ENCODE measurements around the gene DCAF16.
"Not testable (repeated sequence)": the region's sequence is repeated elsewhere in the genome, so short reads cannot be mapped to it uniquely, and the experiment has no call there.

DCAF16 gene

DNA sequence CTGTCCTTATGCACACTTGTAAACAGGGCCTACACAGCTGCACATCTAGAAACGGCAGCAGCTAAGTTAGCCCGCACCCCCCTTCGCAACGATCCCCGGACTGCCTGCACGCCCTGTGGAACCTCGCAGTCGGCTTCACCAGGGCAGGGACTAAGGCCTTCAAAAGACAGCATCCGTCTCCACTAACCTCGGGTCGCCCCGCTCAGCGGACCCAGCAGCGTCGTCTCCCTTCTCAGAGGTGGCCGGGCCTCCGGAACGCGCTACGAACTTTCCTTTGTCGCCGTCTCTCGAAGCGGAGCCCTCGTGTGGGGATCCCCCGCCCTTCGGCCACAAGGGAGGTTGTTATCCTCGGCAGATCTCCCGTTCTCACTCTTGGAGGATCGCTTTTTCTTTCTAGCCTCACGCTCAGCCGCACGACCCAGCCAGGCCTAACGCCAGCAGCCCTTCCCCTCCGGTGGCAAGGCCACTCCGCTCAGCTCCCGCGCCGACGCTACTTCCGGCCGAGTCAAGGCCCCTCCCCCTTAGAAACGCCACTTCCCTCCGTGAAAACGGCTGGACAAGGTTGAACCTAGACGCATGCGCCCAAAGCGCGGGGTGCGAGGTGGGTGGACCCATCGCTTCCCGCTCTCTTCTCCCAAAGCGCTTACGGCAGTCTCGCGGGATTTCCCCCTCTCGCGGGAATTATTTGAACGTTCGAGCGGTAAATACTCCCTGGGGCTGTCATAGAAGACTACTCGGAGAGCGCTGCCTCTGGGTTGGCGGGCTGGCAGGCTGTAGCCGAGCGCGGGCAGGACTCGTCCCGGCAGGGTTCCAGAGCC lies at the start of gene DCAF16, which contains the start of gene NCAPG:
DCAF16 (minus strand) TSS at position 498 of the 818 bp plus-strand sequence. CDS start 6,616 bp downstream, outside the sequence.
NCAPG (plus strand) TSS at position 720 of the 818 bp plus-strand sequence. CDS start 99 bp downstream, outside the sequence.
- no peaks in the 10 kb centered on the region for H3K9me3 ChIP-seq (ENCODE audit: control insufficient read depth, insufficient read depth, low read length)

DNA sequence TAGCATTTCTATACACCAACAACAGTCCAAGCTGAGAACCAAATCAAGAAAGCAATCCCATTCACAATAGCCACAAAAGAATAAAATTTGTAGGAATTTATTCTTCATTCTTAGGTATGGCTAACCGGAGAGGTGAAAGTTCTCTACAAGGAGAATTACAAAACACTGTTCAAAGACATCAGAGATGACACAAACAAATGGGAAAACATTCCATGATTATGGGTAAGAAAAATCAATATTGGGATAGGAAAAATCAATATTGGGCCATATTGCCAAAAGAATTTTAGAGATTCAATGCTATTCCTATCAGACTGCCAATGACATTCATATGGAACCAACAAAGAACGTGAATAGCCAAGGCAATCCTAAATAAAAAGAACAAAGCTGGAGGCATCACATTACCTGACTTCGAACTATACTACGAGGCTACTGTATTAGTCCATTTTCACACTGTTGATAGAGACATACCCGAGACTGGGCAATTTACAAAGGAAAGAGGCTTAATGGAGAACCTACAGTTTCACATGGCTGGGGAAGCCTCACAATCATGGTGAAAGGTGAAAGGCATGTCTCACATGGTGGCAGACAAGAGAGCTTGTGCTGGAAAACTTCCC lies 49.3 kb upstream of the DCAF16 start:
- H3K9me3 ChIP-seq (ENCODE audit: control insufficient read depth, insufficient read depth, low read length): no peaks in the 10 kb centered on the region
- no peaks in the 10 kb centered on the region for H3K36me3 ChIP-seq (ENCODE audit: insufficient read depth, low read length)
- H3K9ac ChIP-seq (ENCODE audit: low read depth, low read length): no peak overlapping the region
- no peaks in the 10 kb centered on the region for H3K4me1 ChIP-seq (ENCODE audit: insufficient read depth, low read length)

More for the DNA sequence above, at the start of gene DCAF16, which contains the start of gene NCAPG:
- Histone ChIP-seq H3K4me1 (ENCODE audit: insufficient read depth, low read length) (peaks cover 9% of the 10 kb centered on the region; the same call in 1 of the 2 replicates), H3K36me3 (ENCODE audit: insufficient read depth, low read length) (peaks cover 2% of the 10 kb centered on the region; the same call in 1 of the 2 replicates), H3K9ac (ENCODE audit: low read depth, low read length) (peak within 1 kb of the TSS; percentile 91)

DNA sequence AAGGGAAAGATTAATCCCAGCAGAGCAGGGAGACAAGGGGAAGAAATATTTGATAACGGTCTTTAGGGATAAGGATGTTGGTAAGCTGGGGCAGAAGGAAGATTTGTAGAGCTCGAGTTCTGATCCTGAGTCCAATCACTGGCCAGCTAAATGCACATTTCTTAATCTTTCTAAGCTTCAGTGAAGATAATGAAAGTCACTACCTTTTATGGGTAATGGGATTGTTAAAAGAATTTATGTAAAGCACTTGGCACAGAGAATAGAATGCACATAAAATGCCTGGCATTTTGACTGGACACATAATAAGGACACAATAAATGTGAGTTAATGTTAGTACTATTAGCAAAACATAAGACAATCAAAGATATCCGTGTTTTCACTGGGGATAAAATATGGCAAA lies 43.5 kb upstream of the DCAF16 start:
- Histone ChIP-seq H3K9me3 (ENCODE audit: control insufficient read depth, insufficient read depth, low read length) (no peaks in the 10 kb centered on the region), H3K9ac (ENCODE audit: low read depth, low read length) (no peak overlapping the region), H3K4me1 (ENCODE audit: insufficient read depth, low read length) (no peaks in the 10 kb centered on the region), H3K36me3 (ENCODE audit: insufficient read depth, low read length) (no peaks in the 10 kb centered on the region)

GRCh38 chr4:17851959-17852358 lies 41.4 kb upstream of the DCAF16 start:
- no peak overlapping the region for H3K9ac ChIP-seq (ENCODE audit: low read depth, low read length)
- no peaks in the 10 kb centered on the region for H3K4me1 ChIP-seq (ENCODE audit: insufficient read depth, low read length)
- H3K9me3 ChIP-seq (ENCODE audit: control insufficient read depth, insufficient read depth, low read length): no peaks in the 10 kb centered on the region
- no peaks in the 10 kb centered on the region for H3K36me3 ChIP-seq (ENCODE audit: insufficient read depth, low read length)

DNA sequence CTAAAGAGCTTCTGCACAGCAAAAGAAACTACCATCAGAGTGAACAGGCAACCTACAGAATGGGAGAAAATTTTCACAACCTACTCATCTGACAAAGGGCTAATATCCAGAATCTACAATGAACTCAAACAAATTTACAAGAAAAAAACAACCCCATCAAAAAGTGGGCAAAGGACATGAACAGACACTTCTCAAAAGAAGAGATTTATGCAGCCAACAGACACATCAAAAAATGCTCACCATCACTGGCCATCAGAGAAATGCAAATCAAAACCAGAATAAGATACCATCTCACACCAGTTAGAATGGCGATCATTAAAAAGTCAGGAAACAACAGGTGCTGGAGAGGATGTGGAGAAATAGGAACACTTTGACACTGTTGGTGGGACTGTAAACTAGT lies 39.7 kb upstream of the DCAF16 start:
- not testable (repeated sequence) for H3K9me3 ChIP-seq (ENCODE audit: control insufficient read depth, insufficient read depth, low read length); H3K9ac ChIP-seq (ENCODE audit: low read depth, low read length); H3K36me3 ChIP-seq (ENCODE audit: insufficient read depth, low read length); H3K4me1 ChIP-seq (ENCODE audit: insufficient read depth, low read length)

GRCh38 chr4:17846266-17846665 lies 35.7 kb upstream of the DCAF16 start:
- Histone ChIP-seq H3K4me1 (ENCODE audit: insufficient read depth, low read length) (no peaks in the 10 kb centered on the region), H3K9me3 (ENCODE audit: control insufficient read depth, insufficient read depth, low read length) (peaks cover 4% of the 10 kb centered on the region; the same call in 1 of the 2 replicates), H3K36me3 (ENCODE audit: insufficient read depth, low read length) (peaks cover 8% of the 10 kb centered on the region), H3K9ac (ENCODE audit: low read depth, low read length) (no peak overlapping the region)

DNA sequence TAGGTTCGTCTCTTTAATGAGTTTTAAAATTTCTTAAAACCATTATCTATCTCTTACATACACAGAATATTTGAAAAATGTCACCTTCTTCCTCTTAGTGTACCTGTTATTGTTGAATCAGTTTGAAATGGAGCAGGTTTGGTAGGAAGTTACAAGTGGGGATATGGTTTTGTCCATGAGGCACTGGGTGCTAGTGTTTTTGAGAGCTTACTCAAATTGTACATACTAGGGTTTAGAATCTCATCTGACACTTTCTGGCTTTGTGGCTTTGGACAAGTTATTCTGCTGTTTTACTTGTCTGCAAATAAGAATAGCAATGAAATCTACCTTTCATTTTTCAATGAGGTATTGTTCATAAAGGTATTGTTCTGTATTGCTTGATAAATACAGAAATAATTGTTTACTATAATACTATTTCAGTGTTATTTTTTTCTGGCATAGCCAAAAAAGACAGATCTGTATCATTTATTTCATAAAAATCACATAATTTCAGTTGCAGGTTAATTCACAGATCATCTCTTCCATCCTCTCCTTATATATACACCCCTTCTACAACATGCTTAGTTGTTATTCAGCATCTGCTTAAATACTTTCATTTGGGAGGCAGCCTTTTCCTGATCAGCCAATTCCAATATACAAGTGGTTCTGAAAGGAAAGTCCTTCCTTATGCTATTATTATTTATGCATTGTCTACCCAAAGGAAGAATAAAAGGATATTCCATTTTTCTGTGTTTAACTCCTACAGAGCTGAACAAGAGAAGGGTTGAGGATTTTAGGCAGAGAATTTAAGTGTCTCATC lies 13.5 kb upstream of the DCAF16 start:
- Histone ChIP-seq H3K36me3 (ENCODE audit: insufficient read depth, low read length) (peaks cover 6% of the 10 kb centered on the region), H3K9me3 (ENCODE audit: control insufficient read depth, insufficient read depth, low read length) (no peaks in the 10 kb centered on the region), H3K4me1 (ENCODE audit: insufficient read depth, low read length) (no peaks in the 10 kb centered on the region), H3K9ac (ENCODE audit: low read depth, low read length) (no peak overlapping the region)

GRCh38 chr4:17817027-17817426 lies 6.5 kb upstream of the DCAF16 start:
- no peak overlapping the region for H3K9ac ChIP-seq (ENCODE audit: low read depth, low read length)
- no peaks in the 10 kb centered on the region for H3K9me3 ChIP-seq (ENCODE audit: control insufficient read depth, insufficient read depth, low read length)
- peaks cover 2% of the 10 kb centered on the region; the same call in 1 of the 2 replicates for H3K36me3 ChIP-seq (ENCODE audit: insufficient read depth, low read length)
- no peaks in the 10 kb centered on the region for H3K4me1 ChIP-seq (ENCODE audit: insufficient read depth, low read length)

DNA sequence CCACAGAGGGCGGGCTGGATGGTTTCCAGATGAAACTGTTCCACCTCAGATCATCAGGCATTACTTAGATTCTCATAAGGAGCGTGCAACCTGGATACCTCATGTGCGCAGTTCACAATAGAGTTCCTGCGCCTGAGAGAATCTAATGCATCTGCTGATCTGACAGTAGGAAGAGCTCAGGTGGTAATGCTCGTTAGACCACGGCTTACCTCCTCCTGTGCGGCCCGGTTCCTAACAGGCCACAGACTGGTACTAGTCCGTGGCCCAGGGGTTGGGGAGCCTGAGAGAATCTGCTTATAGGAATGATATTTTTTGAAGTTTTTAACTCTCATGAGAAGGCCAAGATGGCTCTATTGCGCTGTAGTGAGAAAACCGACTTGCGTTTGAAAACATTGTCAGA lies 5.6 kb upstream of the DCAF16 start:
- peaks cover 2% of the 10 kb centered on the region; the same call in 1 of the 2 replicates for H3K36me3 ChIP-seq (ENCODE audit: insufficient read depth, low read length)
- no peak overlapping the region for H3K9ac ChIP-seq (ENCODE audit: low read depth, low read length)
- H3K9me3 ChIP-seq (ENCODE audit: control insufficient read depth, insufficient read depth, low read length): no peaks in the 10 kb centered on the region
- H3K4me1 ChIP-seq (ENCODE audit: insufficient read depth, low read length): no peaks in the 10 kb centered on the region

DNA sequence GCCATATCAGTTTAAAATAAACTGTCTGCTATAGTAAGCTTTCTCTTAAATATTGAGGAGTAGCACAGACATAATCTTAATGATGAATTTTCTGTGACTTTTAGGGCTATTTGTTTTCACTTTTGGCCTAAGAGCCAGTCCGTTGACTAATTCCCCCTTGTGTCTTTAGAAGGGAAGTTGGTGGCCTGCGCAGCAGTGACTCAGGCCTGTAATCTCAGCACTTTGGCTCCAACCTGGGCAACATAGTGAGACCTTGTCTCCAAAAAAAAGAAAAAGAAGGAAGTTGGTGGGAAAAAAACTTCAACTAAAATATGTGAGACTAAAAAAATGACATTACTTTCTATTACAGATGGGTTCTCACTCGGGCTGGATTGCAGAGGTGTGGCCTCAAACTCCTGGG lies 3.6 kb upstream of the DCAF16 start:
- no peaks in the 10 kb centered on the region for H3K9me3 ChIP-seq (ENCODE audit: control insufficient read depth, insufficient read depth, low read length)
- peaks cover 2% of the 10 kb centered on the region; the same call in 1 of the 2 replicates for H3K36me3 ChIP-seq (ENCODE audit: insufficient read depth, low read length)
- no peaks in the 10 kb centered on the region for H3K4me1 ChIP-seq (ENCODE audit: insufficient read depth, low read length)
- no peak overlapping the region for H3K9ac ChIP-seq (ENCODE audit: low read depth, low read length)

- 0 out of 2 replicates have a peak, but pooled peaks cover 2% of the 10 kb centered on the region for H3K4me1 ChIP-seq (ENCODE audit: insufficient read depth, low read length)
- H3K36me3 ChIP-seq (ENCODE audit: insufficient read depth, low read length): peaks cover 2% of the 10 kb centered on the region; the same call in 1 of the 2 replicates
- H3K9me3 ChIP-seq (ENCODE audit: control insufficient read depth, insufficient read depth, low read length): no peaks in the 10 kb centered on the region
- H3K9ac ChIP-seq (ENCODE audit: low read depth, low read length): no peak overlapping the region
Measured at GRCh38 chr4:17812801-17813200, 2.2 kb upstream of the DCAF16 start.

- H3K4me1 ChIP-seq (ENCODE audit: insufficient read depth, low read length): peaks cover 8% of the 10 kb centered on the region; the same call in 1 of the 2 replicates
- no peaks in the 10 kb centered on the region for H3K9me3 ChIP-seq (ENCODE audit: control insufficient read depth, insufficient read depth, low read length)
- peak overlapping the region; percentile 91; the same call in 1 of the 2 replicates for H3K9ac ChIP-seq (ENCODE audit: low read depth, low read length)
- H3K36me3 ChIP-seq (ENCODE audit: insufficient read depth, low read length): peaks cover 2% of the 10 kb centered on the region; the same call in 1 of the 2 replicates
Measured at GRCh38 chr4:17812125-17812524, 1.6 kb upstream of the DCAF16 start.

- Histone ChIP-seq H3K4me1 (ENCODE audit: insufficient read depth, low read length) (peaks cover 9% of the 10 kb centered on the region; the same call in 1 of the 2 replicates), H3K9me3 (ENCODE audit: control insufficient read depth, insufficient read depth, low read length) (no peaks in the 10 kb centered on the region), H3K9ac (ENCODE audit: low read depth, low read length) (peak overlapping the region; percentile 91), H3K36me3 (ENCODE audit: insufficient read depth, low read length) (peaks cover 2% of the 10 kb centered on the region; the same call in 1 of the 2 replicates)
Measured at GRCh38 chr4:17811078-17811603, 584 bp upstream of the DCAF16 start.

DNA sequence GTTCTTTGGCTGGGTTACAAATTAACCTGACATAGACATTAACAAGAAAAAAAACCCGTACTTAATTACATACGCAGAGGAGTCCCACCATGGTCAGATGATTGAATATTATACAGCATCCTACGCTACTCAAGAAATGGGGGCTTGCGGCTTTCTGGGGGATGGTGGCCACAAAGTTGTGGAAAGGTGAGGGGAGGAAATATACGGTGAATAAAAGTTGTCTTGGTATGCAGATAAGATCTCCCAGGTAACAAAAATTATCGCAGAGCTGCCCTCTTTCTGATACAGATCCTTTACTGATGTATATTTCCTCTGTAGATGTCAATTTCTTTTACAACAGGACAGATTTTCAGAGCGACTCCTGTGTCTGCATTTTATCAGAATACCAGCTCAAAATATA lies 890 bp downstream of the DCAF16 start:
- Histone ChIP-seq H3K36me3 (ENCODE audit: insufficient read depth, low read length) (peaks cover 2% of the 10 kb centered on the region), H3K9me3 (ENCODE audit: control insufficient read depth, insufficient read depth, low read length) (no peaks in the 10 kb centered on the region), H3K9ac (ENCODE audit: low read depth, low read length) (peak overlapping the region; percentile 91), H3K4me1 (ENCODE audit: insufficient read depth, low read length) (peaks cover 9% of the 10 kb centered on the region; the same call in 1 of the 2 replicates)
